Spleen (tissue), 11 donors: ENCODE data around the gene MINK1. TPM values are rescaled to one million over a fixed set of nuclear protein-coding genes. Genes with fewer than 3 reads are reported as not detected.

Experiments used
- DNase-seq: peaks from one replicate; pipeline ENCODE4 v3.0.0-alpha.2; 2020
- H3K27ac ChIP-seq, 8 donors: fragments of 200-600 bp; sonication (generic) in 7 of 8; 1 replicate in 4 of 8; 2 replicates in 4 of 8; pipeline versions ENCODE4 v1.5.0 to v1.8.0; 2016 to 2021; ENCODE audit warnings: inconsistent platforms in 4 of 8, mild to moderate bottlenecking in 4 of 8, moderate library complexity in 1 of 8
- H3K27me3 ChIP-seq, 7 donors: fragments of 200-600 bp; sonication (generic) in 6 of 7; replicated peaks in 1 of 7; 1 replicate in 4 of 7; 2 replicates in 3 of 7; pipeline versions ENCODE4 v1.5.0 to v1.8.0; 2016 to 2021; ENCODE audit warnings: inconsistent platforms in 3 of 7, mild to moderate bottlenecking in 1 of 7
- H3K36me3 ChIP-seq, 6 donors: fragments of 200-600 bp; sonication (generic) in 5 of 6; 1 replicate in 4 of 6; 2 replicates in 2 of 6; pipeline versions ENCODE4 v1.5.0 to v1.8.0; 2016 to 2021; ENCODE audit warnings: inconsistent platforms in 2 of 6
- H3K4me1 ChIP-seq, 6 donors: fragments of 200-600 bp; sonication (generic) in 5 of 6; 1 replicate in 3 of 6; 2 replicates in 3 of 6; pipeline versions ENCODE4 v1.5.0 to v1.8.0; 2016 to 2021; ENCODE audit warnings: inconsistent platforms in 3 of 6
- H3K4me3 ChIP-seq, 8 donors: fragments of 200-600 bp; sonication (generic) in 7 of 8; 1 replicate in 4 of 8; 2 replicates in 4 of 8; pipeline versions ENCODE4 v1.5.0 to v1.8.0; 2016 to 2021; ENCODE audit warnings: inconsistent platforms in 4 of 8, mild to moderate bottlenecking in 4 of 8, moderate library complexity in 2 of 8
- H3K9me3 ChIP-seq, 8 donors: fragments of 200-600 bp; sonication (generic) in 7 of 8; 1 replicate in 4 of 8; 2 replicates in 4 of 8; pipeline versions ENCODE4 v1.5.0 to v1.8.0; 2016 to 2021; ENCODE audit warnings: inconsistent platforms in 4 of 8
- POLR2A ChIP-seq, 3 donors: fragments of 450-650 bp; IDR thresholded peaks; one replicate each; pipeline ENCODE4 v1.5.1; 2017; ENCODE audit warnings: antibody characterized with exemption in 3 of 3, mild to moderate bottlenecking in 1 of 3
- POLR2AphosphoS5 ChIP-seq, 3 donors: sonication (generic); formaldehyde crosslinking; IDR thresholded peaks; one replicate each; pipeline ENCODE4 v1.5.1; 2017; ENCODE audit warnings: antibody characterized with exemption in 3 of 3
- WGBS, 5 donors: extraction: QIAGEN DNeasy Blood & Tissue Kit in 3 of 5; methylation state at CpG; one replicate each; pipeline versions ENCODE4 v1.1.5 to v1.1.7; 2013 to 2018; 5-methylcytosine and 5-hydroxymethylcytosine counted together
- intact Hi-C: fragments of 100-400 bp; cut with DNase I; formaldehyde crosslinking; loops from one replicate; pipeline ENCODE4 v1.15.0; 2023; ENCODE audit warnings: low total_unique reads
- polyA plus RNA-seq, 3 donors: library from polyadenylated mRNA; stranded (reverse); fragments of 200-250 nt; gene quantifications; one replicate each; pipeline ENCODE4 v1.2.1, GENCODE V29; 2013
- total RNA-seq, 7 donors: library from RNA; depleted of rRNA in 3 of 7; stranded (reverse); fragments of >200 nt in 3 of 7; fragmentation: NEBNext Ultra II Directional in 4 of 7; extraction: Animal tissue kit (Norgen Biotek cat#: 25700) in 4 of 7; gene quantifications; one replicate each; pipeline versions ENCODE4 v1.1.0 to v1.2.1, GENCODE V29; 2016 to 2021
- TF ChIP-seq, protein P1 (sequence below), 11 experiments: fragments of 200-600 bp in 7 of 11; fragments of 450-650 bp in 4 of 11; sonication (generic) in 4 of 11; IDR thresholded peaks in 8 of 11; conservative IDR thresholded peaks in 3 of 11; 1 replicate in 7 of 11; 2 replicates in 4 of 11; pipeline versions ENCODE4 v1.4.0 to v1.8.0; 2016 to 2021; ENCODE audit warnings: antibody characterized with exemption in 11 of 11, inconsistent platforms in 4 of 11, mild to moderate bottlenecking in 1 of 11
- donor health status: healthy with polysubstance abuse.
- donor health status: DM: no; HTN: no; CAD: no; lungs with moderate emphysema.
- donor health status: DM: no; HTN: no; CAD: no.
- donor health status: Bipolar disorder and iron deficiency.
- donor health status: healthy.
- donor health status: DM: no; HTN: no; CAD: no.
- donor health status: DM: yes; HTN: yes; CAD: no.

MINK1 gene
- total and polyA plus RNA-seq, 10 donors, result 15.9 to 129 (median 80.6) TPM

- Histone ChIP-seq H3K4me3 (no peak overlapping the region), H3K27me3 (no peaks in the 10 kb centered on the region), H3K9me3 (no peaks in the 10 kb centered on the region), H3K4me1 (peaks cover 21 to 78% (median 46%) of the 10 kb centered on the region in 6 donors), H3K36me3 (peaks cover 0 to 34% (median 19%) of the 10 kb centered on the region in 6 donors), H3K27ac (peak overlapping the region in 1 of 8 donors; percentile 21)
- no peak for DNase-seq
- intact Hi-C loops, result loop anchor here (10.0 kb wide), 1 partner anchor 58 kb away; the partner anchor contains the start of genes INCA1 and KIF1C
- TF ChIP-seq POLR2A (IDR thresholded peaks at IDR 0.05) (no peak), POLR2AphosphoS5 (IDR thresholded peaks at IDR 0.05) (no peak)
- TF ChIP-seq, protein P1, sequence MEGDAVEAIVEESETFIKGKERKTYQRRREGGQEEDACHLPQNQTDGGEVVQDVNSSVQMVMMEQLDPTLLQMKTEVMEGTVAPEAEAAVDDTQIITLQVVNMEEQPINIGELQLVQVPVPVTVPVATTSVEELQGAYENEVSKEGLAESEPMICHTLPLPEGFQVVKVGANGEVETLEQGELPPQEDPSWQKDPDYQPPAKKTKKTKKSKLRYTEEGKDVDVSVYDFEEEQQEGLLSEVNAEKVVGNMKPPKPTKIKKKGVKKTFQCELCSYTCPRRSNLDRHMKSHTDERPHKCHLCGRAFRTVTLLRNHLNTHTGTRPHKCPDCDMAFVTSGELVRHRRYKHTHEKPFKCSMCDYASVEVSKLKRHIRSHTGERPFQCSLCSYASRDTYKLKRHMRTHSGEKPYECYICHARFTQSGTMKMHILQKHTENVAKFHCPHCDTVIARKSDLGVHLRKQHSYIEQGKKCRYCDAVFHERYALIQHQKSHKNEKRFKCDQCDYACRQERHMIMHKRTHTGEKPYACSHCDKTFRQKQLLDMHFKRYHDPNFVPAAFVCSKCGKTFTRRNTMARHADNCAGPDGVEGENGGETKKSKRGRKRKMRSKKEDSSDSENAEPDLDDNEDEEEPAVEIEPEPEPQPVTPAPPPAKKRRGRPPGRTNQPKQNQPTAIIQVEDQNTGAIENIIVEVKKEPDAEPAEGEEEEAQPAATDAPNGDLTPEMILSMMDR (IDR thresholded peaks at IDR 0.05 in 8 of 11, conservative IDR thresholded peaks at IDR 0.05 in 3 of 11), result no peak
- WGBS, 5 donors, result 82 to 96% (median 86%) methylated on average over 3 of the region's 3 CpGs
Observed at GRCh38 chr17:4936436-4936835, 103.3 kb downstream of the MINK1 start.

- Histone ChIP-seq H3K27me3 (no peaks in the 10 kb centered on the region), H3K4me1 (peaks cover 32 to 80% (median 53%) of the 10 kb centered on the region in 6 donors), H3K36me3 (peaks cover 0 to 45% (median 22%) of the 10 kb centered on the region in 6 donors), H3K27ac (peak overlapping the region in 1 of 8 donors; percentile 95), H3K4me3 (no peak overlapping the region), H3K9me3 (no peaks in the 10 kb centered on the region)
- DNase-seq, result peak; percentile 76
- WGBS, 5 donors, result 91 to 97% (median 94%) methylated on average over 11 to 16 of the region's 16 CpGs
- TF ChIP-seq, protein P1 (IDR thresholded peaks at IDR 0.05 in 8 of 11, conservative IDR thresholded peaks at IDR 0.05 in 3 of 11), result no peak
- TF ChIP-seq POLR2AphosphoS5 (IDR thresholded peaks at IDR 0.05), result no peak
- no peak for TF ChIP-seq POLR2A (IDR thresholded peaks at IDR 0.05)
- intact Hi-C loops, result loop anchor here (10.0 kb wide), 1 partner anchor 57 kb away; the partner anchor contains the start of genes INCA1 and KIF1C
Observed at GRCh38 chr17:4937553-4937952, 104.4 kb downstream of the MINK1 start.

- Histone ChIP-seq H3K27ac (peak overlapping the region in 3 of 8 donors; percentile 95 to 98 (median 95)), H3K27me3 (no peaks in the 10 kb centered on the region), H3K9me3 (no peaks in the 10 kb centered on the region), H3K4me1 (peaks cover 35 to 80% (median 58%) of the 10 kb centered on the region in 6 donors), H3K4me3 (no peak overlapping the region), H3K36me3 (peaks cover 0 to 51% (median 27%) of the 10 kb centered on the region in 6 donors)
- intact Hi-C loops, result loop anchor here (10.0 kb wide), 1 partner anchor 57 kb away; the partner anchor contains the start of genes INCA1 and KIF1C
- DNase-seq, result peak; percentile 82
- WGBS, 5 donors, result 89 to 97% (median 96%) methylated on average over 11 of the region's 11 CpGs
- TF ChIP-seq POLR2A (IDR thresholded peaks at IDR 0.05) (no peak), POLR2AphosphoS5 (IDR thresholded peaks at IDR 0.05) (no peak)
- TF ChIP-seq, protein P1 (IDR thresholded peaks at IDR 0.05 in 8 of 11, conservative IDR thresholded peaks at IDR 0.05 in 3 of 11), result no peak
Observed at GRCh38 chr17:4938069-4938491, 104.9 kb downstream of the MINK1 start.

- H3K27me3 ChIP-seq, result no peaks in the 10 kb centered on the region
- TF ChIP-seq POLR2A (IDR thresholded peaks at IDR 0.05) (no peak), POLR2AphosphoS5 (IDR thresholded peaks at IDR 0.05) (no peak)
- TF ChIP-seq, protein P1 (IDR thresholded peaks at IDR 0.05 in 8 of 11, conservative IDR thresholded peaks at IDR 0.05 in 3 of 11), result no peak
- WGBS, 5 donors, result 39 to 65% (median 63%) methylated on average over 9 to 19 of the region's 19 CpGs
- peaks cover 0 to 59% (median 34%) of the 10 kb centered on the region in 6 donors for H3K36me3 ChIP-seq
- H3K9me3 ChIP-seq, result no peaks in the 10 kb centered on the region
- peak overlapping the region; percentile 57 to 95 (median 78) for H3K4me3 ChIP-seq
- DNase-seq, result peak; percentile 82
- intact Hi-C loops, result loop anchor here (10.0 kb wide), 1 partner anchor 56 kb away; the partner anchor contains the start of genes INCA1 and KIF1C
- peak overlapping the region; percentile 93 to 99 (median 97) for H3K27ac ChIP-seq
- H3K4me1 ChIP-seq, result peaks cover 43 to 80% (median 63%) of the 10 kb centered on the region in 6 donors
Observed at GRCh38 chr17:4938688-4939545, 105.8 kb downstream of the MINK1 start.
